Measurements from ENCODE around the gene SAP30. TPM values are rescaled to one million over a fixed set of nuclear protein-coding genes. Genes with fewer than 3 reads are reported as not detected.

The SAP30 gene
- total RNA-seq, 1 experiment from 2014 or later: 12.0 TPM

DNA sequence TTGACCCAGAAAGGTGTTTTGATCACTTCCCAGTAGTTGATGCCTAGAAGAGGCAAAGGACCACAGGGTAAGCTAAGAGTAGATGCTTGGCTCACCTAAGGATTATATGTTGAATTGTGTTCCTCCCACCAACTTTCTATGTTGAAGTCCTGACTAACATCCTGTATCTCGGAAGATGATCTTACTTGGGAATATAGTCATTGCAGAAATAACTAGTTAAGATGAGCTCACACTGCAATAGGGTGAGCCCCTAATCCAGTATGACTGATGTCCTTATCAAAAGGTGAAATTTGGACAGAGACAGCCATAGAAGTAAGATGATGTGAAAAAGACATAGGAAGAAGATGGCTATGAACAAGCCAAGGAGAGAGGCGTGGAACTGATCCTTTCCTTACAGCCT, 33.3 kb upstream of the SAP30 start:
- no peak overlapping the region for H3K27ac ChIP-seq (ENCODE audit: low read depth, low read length)
- H3K9me3 ChIP-seq (ENCODE audit: control insufficient read depth in 1 of 2, insufficient read depth in 1 of 2, low read depth in 1 of 2, low read length in 2 of 2): no peaks in the 10 kb centered on the region
- no peak for DNase-seq (ENCODE audit: low read depth, low spot score)
- H4K20me1 ChIP-seq (ENCODE audit: insufficient read depth): no peaks in the 10 kb centered on the region
- no peaks in the 10 kb centered on the region for H3K27me3 ChIP-seq (ENCODE audit: insufficient read depth, low read length)
- H3K4me3 ChIP-seq (replicated peaks in 1 of 2; ENCODE audit: low read depth in 1 of 2, low read length in 2 of 2): no peak overlapping the region
- no peak for ATAC-seq
- POLR2A ChIA-PET: no interaction called here
- H3K4me2 ChIP-seq (ENCODE audit: low read length): no peak overlapping the region
- TF ChIP-seq, protein P1, sequence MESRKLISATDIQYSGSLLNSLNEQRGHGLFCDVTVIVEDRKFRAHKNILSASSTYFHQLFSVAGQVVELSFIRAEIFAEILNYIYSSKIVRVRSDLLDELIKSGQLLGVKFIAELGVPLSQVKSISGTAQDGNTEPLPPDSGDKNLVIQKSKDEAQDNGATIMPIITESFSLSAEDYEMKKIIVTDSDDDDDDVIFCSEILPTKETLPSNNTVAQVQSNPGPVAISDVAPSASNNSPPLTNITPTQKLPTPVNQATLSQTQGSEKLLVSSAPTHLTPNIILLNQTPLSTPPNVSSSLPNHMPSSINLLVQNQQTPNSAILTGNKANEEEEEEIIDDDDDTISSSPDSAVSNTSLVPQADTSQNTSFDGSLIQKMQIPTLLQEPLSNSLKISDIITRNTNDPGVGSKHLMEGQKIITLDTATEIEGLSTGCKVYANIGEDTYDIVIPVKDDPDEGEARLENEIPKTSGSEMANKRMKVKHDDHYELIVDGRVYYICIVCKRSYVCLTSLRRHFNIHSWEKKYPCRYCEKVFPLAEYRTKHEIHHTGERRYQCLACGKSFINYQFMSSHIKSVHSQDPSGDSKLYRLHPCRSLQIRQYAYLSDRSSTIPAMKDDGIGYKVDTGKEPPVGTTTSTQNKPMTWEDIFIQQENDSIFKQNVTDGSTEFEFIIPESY (IDR thresholded peaks at IDR 0.05; ENCODE audit: extremely low read depth, insufficient replicate concordance, low read length): no peak
- TF ChIP-seq SRF (IDR thresholded peaks at IDR 0.05; ENCODE audit: low read depth): no peak
- no peak for TF ChIP-seq EZH2 (IDR thresholded peaks at IDR 0.05)
- TF ChIP-seq, protein P2, sequence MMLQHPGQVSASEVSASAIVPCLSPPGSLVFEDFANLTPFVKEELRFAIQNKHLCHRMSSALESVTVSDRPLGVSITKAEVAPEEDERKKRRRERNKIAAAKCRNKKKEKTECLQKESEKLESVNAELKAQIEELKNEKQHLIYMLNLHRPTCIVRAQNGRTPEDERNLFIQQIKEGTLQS (IDR thresholded peaks at IDR 0.05): no peak
- no peak for TF ChIP-seq RAD21 (IDR thresholded peaks at IDR 0.05; ENCODE audit: low read depth)
- no peak for TF ChIP-seq ELF1 (IDR thresholded peaks at IDR 0.05; ENCODE audit: borderline replicate concordance, low read depth)
- TF ChIP-seq, protein P3, sequence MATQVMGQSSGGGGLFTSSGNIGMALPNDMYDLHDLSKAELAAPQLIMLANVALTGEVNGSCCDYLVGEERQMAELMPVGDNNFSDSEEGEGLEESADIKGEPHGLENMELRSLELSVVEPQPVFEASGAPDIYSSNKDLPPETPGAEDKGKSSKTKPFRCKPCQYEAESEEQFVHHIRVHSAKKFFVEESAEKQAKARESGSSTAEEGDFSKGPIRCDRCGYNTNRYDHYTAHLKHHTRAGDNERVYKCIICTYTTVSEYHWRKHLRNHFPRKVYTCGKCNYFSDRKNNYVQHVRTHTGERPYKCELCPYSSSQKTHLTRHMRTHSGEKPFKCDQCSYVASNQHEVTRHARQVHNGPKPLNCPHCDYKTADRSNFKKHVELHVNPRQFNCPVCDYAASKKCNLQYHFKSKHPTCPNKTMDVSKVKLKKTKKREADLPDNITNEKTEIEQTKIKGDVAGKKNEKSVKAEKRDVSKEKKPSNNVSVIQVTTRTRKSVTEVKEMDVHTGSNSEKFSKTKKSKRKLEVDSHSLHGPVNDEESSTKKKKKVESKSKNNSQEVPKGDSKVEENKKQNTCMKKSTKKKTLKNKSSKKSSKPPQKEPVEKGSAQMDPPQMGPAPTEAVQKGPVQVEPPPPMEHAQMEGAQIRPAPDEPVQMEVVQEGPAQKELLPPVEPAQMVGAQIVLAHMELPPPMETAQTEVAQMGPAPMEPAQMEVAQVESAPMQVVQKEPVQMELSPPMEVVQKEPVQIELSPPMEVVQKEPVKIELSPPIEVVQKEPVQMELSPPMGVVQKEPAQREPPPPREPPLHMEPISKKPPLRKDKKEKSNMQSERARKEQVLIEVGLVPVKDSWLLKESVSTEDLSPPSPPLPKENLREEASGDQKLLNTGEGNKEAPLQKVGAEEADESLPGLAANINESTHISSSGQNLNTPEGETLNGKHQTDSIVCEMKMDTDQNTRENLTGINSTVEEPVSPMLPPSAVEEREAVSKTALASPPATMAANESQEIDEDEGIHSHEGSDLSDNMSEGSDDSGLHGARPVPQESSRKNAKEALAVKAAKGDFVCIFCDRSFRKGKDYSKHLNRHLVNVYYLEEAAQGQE (IDR thresholded peaks at IDR 0.05; ENCODE audit: low read depth): no peak
- TF ChIP-seq POLR2A (IDR thresholded peaks at IDR 0.05; ENCODE audit: borderline replicate concordance, extremely low read depth, insufficient read depth, insufficient read length): no peak
- no peak for TF ChIP-seq CEBPB (IDR thresholded peaks at IDR 0.05; ENCODE audit: low read depth)
- TF ChIP-seq, protein P4, sequence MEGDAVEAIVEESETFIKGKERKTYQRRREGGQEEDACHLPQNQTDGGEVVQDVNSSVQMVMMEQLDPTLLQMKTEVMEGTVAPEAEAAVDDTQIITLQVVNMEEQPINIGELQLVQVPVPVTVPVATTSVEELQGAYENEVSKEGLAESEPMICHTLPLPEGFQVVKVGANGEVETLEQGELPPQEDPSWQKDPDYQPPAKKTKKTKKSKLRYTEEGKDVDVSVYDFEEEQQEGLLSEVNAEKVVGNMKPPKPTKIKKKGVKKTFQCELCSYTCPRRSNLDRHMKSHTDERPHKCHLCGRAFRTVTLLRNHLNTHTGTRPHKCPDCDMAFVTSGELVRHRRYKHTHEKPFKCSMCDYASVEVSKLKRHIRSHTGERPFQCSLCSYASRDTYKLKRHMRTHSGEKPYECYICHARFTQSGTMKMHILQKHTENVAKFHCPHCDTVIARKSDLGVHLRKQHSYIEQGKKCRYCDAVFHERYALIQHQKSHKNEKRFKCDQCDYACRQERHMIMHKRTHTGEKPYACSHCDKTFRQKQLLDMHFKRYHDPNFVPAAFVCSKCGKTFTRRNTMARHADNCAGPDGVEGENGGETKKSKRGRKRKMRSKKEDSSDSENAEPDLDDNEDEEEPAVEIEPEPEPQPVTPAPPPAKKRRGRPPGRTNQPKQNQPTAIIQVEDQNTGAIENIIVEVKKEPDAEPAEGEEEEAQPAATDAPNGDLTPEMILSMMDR (IDR thresholded peaks at IDR 0.05 in 2 of 3, conservative IDR thresholded peaks at IDR 0.05 in 1 of 3; ENCODE audit: borderline replicate concordance in 1 of 3, insufficient read depth in 1 of 3, low read depth in 2 of 3, low read length in 2 of 3): no peak
- no peak for TF ChIP-seq YY1 (IDR thresholded peaks at IDR 0.05; ENCODE audit: extremely low read depth, insufficient replicate concordance, low read depth, low read length)
- no peak for TF ChIP-seq EZH2phosphoT487 (IDR thresholded peaks at IDR 0.05; ENCODE audit: borderline replicate concordance)
- TF ChIP-seq, protein P5, sequence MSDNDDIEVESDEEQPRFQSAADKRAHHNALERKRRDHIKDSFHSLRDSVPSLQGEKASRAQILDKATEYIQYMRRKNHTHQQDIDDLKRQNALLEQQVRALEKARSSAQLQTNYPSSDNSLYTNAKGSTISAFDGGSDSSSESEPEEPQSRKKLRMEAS (IDR thresholded peaks at IDR 0.05): no peak
- H2AFZ ChIP-seq (ENCODE audit: low read depth, low read length, poor library complexity, severe bottlenecking): no peak overlapping the region
- intact Hi-C loops (cut with micrococcal nuclease): no loop called here
- CTCF ChIA-PET: no interaction called here
- RAD21 ChIA-PET (ENCODE audit: low non-redundant PET in 1 of 2, low total read pairs in 2 of 2, uncharacterized antibody in 2 of 2, unreplicated experiment in 2 of 2): no interaction called here
- H3K36me3 ChIP-seq (ENCODE audit: control insufficient read depth in 1 of 2, insufficient read depth in 2 of 2, low read length in 2 of 2): peaks cover 1 to 9% of the 10 kb centered on the region in 2 experiments; a peak in 1 of 4 replicates
- no TSS peak for BruUV-seq (replicated peaks)
- H3K79me2 ChIP-seq (ENCODE audit: insufficient read depth, low read length): peaks cover 18% of the 10 kb centered on the region
- no peak overlapping the region for H3K9ac ChIP-seq (ENCODE audit: low read length)
- no peaks in the 10 kb centered on the region for H3K9me2 ChIP-seq (ENCODE audit: insufficient read depth)
- H3K4me1 ChIP-seq (ENCODE audit: control insufficient read depth in 1 of 2, insufficient read depth in 2 of 2, low read length in 2 of 2): peaks cover 9 to 24% of the 10 kb centered on the region in 2 experiments; a peak in 3 of 4 replicates

Measured in HCT116 (cell line).